ENCODE results near the gene WDR90.

Gene WDR90

GRCh38 chr16:640614-641013, 8.6 kb upstream of the WDR90 start:
- no peak for DNase-seq

- DNase-seq, result peak; percentile 78
Observed at GRCh38 chr16:641326-642188, 7.6 kb upstream of the WDR90 start, which contains the start of gene MCRIP2. MCRIP2 (plus strand) TSS chr16:641828; CDS start chr16:641992, 164 bp downstream.

- DNase-seq, result peak; percentile 46
Observed at GRCh38 chr16:642189-643049, 6.7 kb upstream of the WDR90 start.

- DNase-seq, result no peak
Observed at GRCh38 chr16:643050-643368, 6.2 kb upstream of the WDR90 start.

- DNase-seq, result no peak
Observed at GRCh38 chr16:644556-644955, 4.6 kb upstream of the WDR90 start.

GRCh38 chr16:645852-646678, 3.1 kb upstream of the WDR90 start:
- no peak for DNase-seq

GRCh38 chr16:646679-647172, 2.4 kb upstream of the WDR90 start:
- no peak for DNase-seq

GRCh38 chr16:647173-647902, 1.8 kb upstream of the WDR90 start:
- DNase-seq, result no peak

- peak; percentile 50 for DNase-seq
Observed at GRCh38 chr16:648071-648780, 939 bp upstream of the WDR90 start.

- DNase-seq, result no peak
Observed at GRCh38 chr16:649631-650030, 466 bp downstream of the WDR90 start.

GRCh38 chr16:651844-652243, 2.7 kb downstream of the WDR90 start:
- DNase-seq, result no peak

GRCh38 chr16:652454-653305, 3.5 kb downstream of the WDR90 start:
- DNase-seq, result no peak

- no peak for DNase-seq
Observed at GRCh38 chr16:654034-654433, 4.9 kb downstream of the WDR90 start.

- DNase-seq, result no peak
Observed at GRCh38 chr16:657487-657886, 8.3 kb downstream of the WDR90 start.

GRCh38 chr16:658679-659571, 9.8 kb downstream of the WDR90 start:
- DNase-seq, result no peak

GRCh38 chr16:659618-660017, 10.5 kb downstream of the WDR90 start:
- DNase-seq, result no peak

- no peak for DNase-seq
Observed at GRCh38 chr16:660132-660458, 10.9 kb downstream of the WDR90 start.

- DNase-seq, result peak; percentile 65
Observed at GRCh38 chr16:660459-661183, 11.5 kb downstream of the WDR90 start.

Measured in stimulated activated CD4-positive, alpha-beta T cell treated with anti-CD3 and anti-CD28 coated beads, Interleukin-12 subunit alpha, Interleukin-12 subunit beta, amount 100 ng/mL, for 4 hours (primary cell).